ENCODE results near the gene FPGS. TPM values are rescaled to one million over a fixed set of nuclear protein-coding genes. Genes with fewer than 3 reads are reported as not detected.

Gene FPGS
- total and polyA plus RNA-seq, 4 donors: 20.4 to 61.1 (median 42.7) TPM

- TF ChIP-seq FOXA2 (IDR thresholded peaks at IDR 0.05): no peak
- TF ChIP-seq, protein P1, sequence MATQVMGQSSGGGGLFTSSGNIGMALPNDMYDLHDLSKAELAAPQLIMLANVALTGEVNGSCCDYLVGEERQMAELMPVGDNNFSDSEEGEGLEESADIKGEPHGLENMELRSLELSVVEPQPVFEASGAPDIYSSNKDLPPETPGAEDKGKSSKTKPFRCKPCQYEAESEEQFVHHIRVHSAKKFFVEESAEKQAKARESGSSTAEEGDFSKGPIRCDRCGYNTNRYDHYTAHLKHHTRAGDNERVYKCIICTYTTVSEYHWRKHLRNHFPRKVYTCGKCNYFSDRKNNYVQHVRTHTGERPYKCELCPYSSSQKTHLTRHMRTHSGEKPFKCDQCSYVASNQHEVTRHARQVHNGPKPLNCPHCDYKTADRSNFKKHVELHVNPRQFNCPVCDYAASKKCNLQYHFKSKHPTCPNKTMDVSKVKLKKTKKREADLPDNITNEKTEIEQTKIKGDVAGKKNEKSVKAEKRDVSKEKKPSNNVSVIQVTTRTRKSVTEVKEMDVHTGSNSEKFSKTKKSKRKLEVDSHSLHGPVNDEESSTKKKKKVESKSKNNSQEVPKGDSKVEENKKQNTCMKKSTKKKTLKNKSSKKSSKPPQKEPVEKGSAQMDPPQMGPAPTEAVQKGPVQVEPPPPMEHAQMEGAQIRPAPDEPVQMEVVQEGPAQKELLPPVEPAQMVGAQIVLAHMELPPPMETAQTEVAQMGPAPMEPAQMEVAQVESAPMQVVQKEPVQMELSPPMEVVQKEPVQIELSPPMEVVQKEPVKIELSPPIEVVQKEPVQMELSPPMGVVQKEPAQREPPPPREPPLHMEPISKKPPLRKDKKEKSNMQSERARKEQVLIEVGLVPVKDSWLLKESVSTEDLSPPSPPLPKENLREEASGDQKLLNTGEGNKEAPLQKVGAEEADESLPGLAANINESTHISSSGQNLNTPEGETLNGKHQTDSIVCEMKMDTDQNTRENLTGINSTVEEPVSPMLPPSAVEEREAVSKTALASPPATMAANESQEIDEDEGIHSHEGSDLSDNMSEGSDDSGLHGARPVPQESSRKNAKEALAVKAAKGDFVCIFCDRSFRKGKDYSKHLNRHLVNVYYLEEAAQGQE (IDR thresholded peaks at IDR 0.05): no peak
- TF ChIP-seq EGR1 (IDR thresholded peaks at IDR 0.05; ENCODE audit: low read depth in 2 of 2): no peak
- no peak for TF ChIP-seq HNF4G (IDR thresholded peaks at IDR 0.05)
- peak in 1 of 2 donors; percentile 19 for TF ChIP-seq RAD21 (IDR thresholded peaks at IDR 0.05)
- TF ChIP-seq YY1 (IDR thresholded peaks at IDR 0.05): no peak
- peak; percentile 90 for TF ChIP-seq NR2F2 (IDR thresholded peaks at IDR 0.05)
- TF ChIP-seq GABPA (IDR thresholded peaks at IDR 0.05 in 1 of 2, conservative IDR thresholded peaks at IDR 0.05 in 1 of 2): no peak
- no peak for TF ChIP-seq TAF1 (conservative IDR thresholded peaks at IDR 0.05)
- peak in 1 of 2 donors; percentile 27 for TF ChIP-seq RXRA (IDR thresholded peaks at IDR 0.05)
- TF ChIP-seq, protein P2, sequence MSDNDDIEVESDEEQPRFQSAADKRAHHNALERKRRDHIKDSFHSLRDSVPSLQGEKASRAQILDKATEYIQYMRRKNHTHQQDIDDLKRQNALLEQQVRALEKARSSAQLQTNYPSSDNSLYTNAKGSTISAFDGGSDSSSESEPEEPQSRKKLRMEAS (IDR thresholded peaks at IDR 0.05): peak; percentile 47
- TF ChIP-seq, protein P3, sequence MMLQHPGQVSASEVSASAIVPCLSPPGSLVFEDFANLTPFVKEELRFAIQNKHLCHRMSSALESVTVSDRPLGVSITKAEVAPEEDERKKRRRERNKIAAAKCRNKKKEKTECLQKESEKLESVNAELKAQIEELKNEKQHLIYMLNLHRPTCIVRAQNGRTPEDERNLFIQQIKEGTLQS (IDR thresholded peaks at IDR 0.05): no peak
- TF ChIP-seq SP1 (IDR thresholded peaks at IDR 0.05): peak; percentile 10
- peak overlapping the region; percentile 3 to 30 for H3K27ac ChIP-seq (ENCODE audit: low read depth in 1 of 2, low read length in 2 of 2)
- H3K4me1 ChIP-seq (ENCODE audit: control insufficient read depth in 4 of 4, insufficient read depth in 4 of 4, low read length in 3 of 4): peaks cover 0 to 6% (median 2%) of the 10 kb centered on the region in 4 donors
- no peaks in the 10 kb centered on the region for H3K36me3 ChIP-seq (ENCODE audit: control insufficient read depth in 4 of 4, insufficient read depth in 3 of 4, low read depth in 1 of 4, low read length in 3 of 4)
- no peak overlapping the region for H3K9ac ChIP-seq (ENCODE audit: low read depth in 1 of 2, low read length in 2 of 2)
- DNase-seq (ENCODE audit: low spot score): no peak
- H3K27me3 ChIP-seq (ENCODE audit: control insufficient read depth in 4 of 4, insufficient read depth in 4 of 4, low read length in 3 of 4): no peaks in the 10 kb centered on the region
- no peaks in the 10 kb centered on the region for H3K9me3 ChIP-seq (ENCODE audit: control insufficient read depth in 4 of 4, low read length in 3 of 4)
- 43% methylated on average over 16 of the region's 16 CpGs for WGBS
- H3K4me3 ChIP-seq (ENCODE audit: low read depth in 1 of 3, low read length in 3 of 3): no peak overlapping the region
Observed at GRCh38 chr9:127762111-127762676, 40.5 kb upstream of the FPGS start.

GRCh38 chr9:127763918-127764384 is 38.7 kb upstream of the FPGS start:
- H3K9ac ChIP-seq (ENCODE audit: low read depth in 1 of 2, low read length in 2 of 2): no peak overlapping the region
- H3K36me3 ChIP-seq (ENCODE audit: control insufficient read depth in 4 of 4, insufficient read depth in 3 of 4, low read depth in 1 of 4, low read length in 3 of 4): no peaks in the 10 kb centered on the region
- H3K4me1 ChIP-seq (ENCODE audit: control insufficient read depth in 4 of 4, insufficient read depth in 4 of 4, low read length in 3 of 4): peaks cover 0 to 6% (median 2%) of the 10 kb centered on the region in 4 donors
- TF ChIP-seq FOXA1 (IDR thresholded peaks at IDR 0.05) (no peak), NR2F2 (IDR thresholded peaks at IDR 0.05) (peak; percentile 97), TAF1 (conservative IDR thresholded peaks at IDR 0.05) (no peak), HNF4A (conservative IDR thresholded peaks at IDR 0.05) (no peak), JUND (IDR thresholded peaks at IDR 0.05) (no peak), EGR1 (IDR thresholded peaks at IDR 0.05; ENCODE audit: low read depth in 2 of 2) (peak; percentile 61 to 68), RAD21 (IDR thresholded peaks at IDR 0.05) (peak; percentile 60 to 77), YY1 (IDR thresholded peaks at IDR 0.05) (no peak), SP1 (IDR thresholded peaks at IDR 0.05) (peak; percentile 61), FOXA2 (IDR thresholded peaks at IDR 0.05) (no peak), RXRA (IDR thresholded peaks at IDR 0.05) (peak in 1 of 2 donors; percentile 26), GABPA (IDR thresholded peaks at IDR 0.05 in 1 of 2, conservative IDR thresholded peaks at IDR 0.05 in 1 of 2) (no peak)
- TF ChIP-seq, protein P2 (IDR thresholded peaks at IDR 0.05): peak; percentile 63
- TF ChIP-seq, protein P1 (IDR thresholded peaks at IDR 0.05): peak; percentile 22
- TF ChIP-seq, protein P4, sequence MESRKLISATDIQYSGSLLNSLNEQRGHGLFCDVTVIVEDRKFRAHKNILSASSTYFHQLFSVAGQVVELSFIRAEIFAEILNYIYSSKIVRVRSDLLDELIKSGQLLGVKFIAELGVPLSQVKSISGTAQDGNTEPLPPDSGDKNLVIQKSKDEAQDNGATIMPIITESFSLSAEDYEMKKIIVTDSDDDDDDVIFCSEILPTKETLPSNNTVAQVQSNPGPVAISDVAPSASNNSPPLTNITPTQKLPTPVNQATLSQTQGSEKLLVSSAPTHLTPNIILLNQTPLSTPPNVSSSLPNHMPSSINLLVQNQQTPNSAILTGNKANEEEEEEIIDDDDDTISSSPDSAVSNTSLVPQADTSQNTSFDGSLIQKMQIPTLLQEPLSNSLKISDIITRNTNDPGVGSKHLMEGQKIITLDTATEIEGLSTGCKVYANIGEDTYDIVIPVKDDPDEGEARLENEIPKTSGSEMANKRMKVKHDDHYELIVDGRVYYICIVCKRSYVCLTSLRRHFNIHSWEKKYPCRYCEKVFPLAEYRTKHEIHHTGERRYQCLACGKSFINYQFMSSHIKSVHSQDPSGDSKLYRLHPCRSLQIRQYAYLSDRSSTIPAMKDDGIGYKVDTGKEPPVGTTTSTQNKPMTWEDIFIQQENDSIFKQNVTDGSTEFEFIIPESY (IDR thresholded peaks at IDR 0.05): no peak
- TF ChIP-seq, protein P5, sequence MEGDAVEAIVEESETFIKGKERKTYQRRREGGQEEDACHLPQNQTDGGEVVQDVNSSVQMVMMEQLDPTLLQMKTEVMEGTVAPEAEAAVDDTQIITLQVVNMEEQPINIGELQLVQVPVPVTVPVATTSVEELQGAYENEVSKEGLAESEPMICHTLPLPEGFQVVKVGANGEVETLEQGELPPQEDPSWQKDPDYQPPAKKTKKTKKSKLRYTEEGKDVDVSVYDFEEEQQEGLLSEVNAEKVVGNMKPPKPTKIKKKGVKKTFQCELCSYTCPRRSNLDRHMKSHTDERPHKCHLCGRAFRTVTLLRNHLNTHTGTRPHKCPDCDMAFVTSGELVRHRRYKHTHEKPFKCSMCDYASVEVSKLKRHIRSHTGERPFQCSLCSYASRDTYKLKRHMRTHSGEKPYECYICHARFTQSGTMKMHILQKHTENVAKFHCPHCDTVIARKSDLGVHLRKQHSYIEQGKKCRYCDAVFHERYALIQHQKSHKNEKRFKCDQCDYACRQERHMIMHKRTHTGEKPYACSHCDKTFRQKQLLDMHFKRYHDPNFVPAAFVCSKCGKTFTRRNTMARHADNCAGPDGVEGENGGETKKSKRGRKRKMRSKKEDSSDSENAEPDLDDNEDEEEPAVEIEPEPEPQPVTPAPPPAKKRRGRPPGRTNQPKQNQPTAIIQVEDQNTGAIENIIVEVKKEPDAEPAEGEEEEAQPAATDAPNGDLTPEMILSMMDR (IDR thresholded peaks at IDR 0.05; ENCODE audit: low read depth, low read length, missing input control): peak; percentile 28
- no peak for DNase-seq (ENCODE audit: low spot score)
- peak overlapping the region in 1 of 2 donors; percentile 4 for H3K27ac ChIP-seq (ENCODE audit: low read depth in 1 of 2, low read length in 2 of 2)
- H3K27me3 ChIP-seq (ENCODE audit: control insufficient read depth in 4 of 4, insufficient read depth in 4 of 4, low read length in 3 of 4): no peaks in the 10 kb centered on the region
- H3K4me3 ChIP-seq (ENCODE audit: low read depth in 1 of 3, low read length in 3 of 3): no peak overlapping the region
- WGBS: 37% methylated on average over 7 of the region's 7 CpGs
- H3K9me3 ChIP-seq (ENCODE audit: control insufficient read depth in 4 of 4, low read length in 3 of 4): no peaks in the 10 kb centered on the region

Data from liver (tissue), 9 donors.